OCI-LY3 (cell line): ENCODE data around the gene ZCCHC24.

ENCODE experiments used
- CTCF ChIP-seq: fragments of 200-600, 300-600 bp; sonication (generic); IDR thresholded peaks from 2 replicates; pipeline ENCODE4 v1.5.1; 2014; ENCODE audit warnings: antibody characterized with exemption, low read length, low read depth
- EZH2phosphoT487 ChIP-seq: fragments of 200-600 bp; shearing (Covaris generic); IDR thresholded peaks from 2 replicates; pipeline ENCODE4 v1.6.1; 2018; ENCODE audit warnings: antibody characterized with exemption, mixed run types, low read depth

- TF ChIP-seq CTCF = no peak
- no peak for TF ChIP-seq EZH2phosphoT487
Observed at GRCh38 chr10:79460687-79461086, 15.3 kb upstream of the ZCCHC24 start.
